Measurements from ENCODE around the gene OPN1SW.
A peak's percentile ranks its signal among the peaks of the same experiment; 100 is the strongest.

Gene OPN1SW

GRCh38 chr7:128783143-128783861 lies 7.7 kb upstream of the OPN1SW start:
- Histone ChIP-seq H3K4me1 (peaks cover 5% of the 10 kb centered on the region; the same call in 1 of the 2 replicates), H3K36me3 (no peaks in the 10 kb centered on the region), H3K27me3 (no peaks in the 10 kb centered on the region), H3K4me3 (ENCODE audit: low read depth, low read length) (peak overlapping the region; percentile 60), H3K9me3 (no peaks in the 10 kb centered on the region)
- DNase-seq = peak; percentile 91
- TF ChIP-seq CTCF (IDR thresholded peaks at IDR 0.05; ENCODE audit: low read depth, low read length) = no peak

GRCh38 chr7:128781851-128782250 lies 6.3 kb upstream of the OPN1SW start:
- Histone ChIP-seq H3K36me3 (no peaks in the 10 kb centered on the region), H3K4me1 (peaks cover 5% of the 10 kb centered on the region; the same call in 1 of the 2 replicates), H3K9me3 (0 out of 2 replicates have a peak, but pooled peaks cover under 1% of the 10 kb centered on the region), H3K27me3 (no peaks in the 10 kb centered on the region), H3K4me3 (ENCODE audit: low read depth, low read length) (no peak overlapping the region)
- no peak for TF ChIP-seq CTCF (IDR thresholded peaks at IDR 0.05; ENCODE audit: low read depth, low read length)
- no peak for DNase-seq

- no peaks in the 10 kb centered on the region for H3K36me3 ChIP-seq
- DNase-seq = no peak
- peaks cover 5% of the 10 kb centered on the region; the same call in 1 of the 2 replicates for H3K4me1 ChIP-seq
- no peaks in the 10 kb centered on the region for H3K27me3 ChIP-seq
- H3K4me3 ChIP-seq (ENCODE audit: low read depth, low read length) = no peak overlapping the region
- H3K9me3 ChIP-seq = 0 out of 2 replicates have a peak, but pooled peaks cover 2% of the 10 kb centered on the region
- TF ChIP-seq CTCF (IDR thresholded peaks at IDR 0.05; ENCODE audit: low read depth, low read length) = no peak
Observed at GRCh38 chr7:128781126-128781525, 5.5 kb upstream of the OPN1SW start.

GRCh38 chr7:128778946-128779345 lies 3.4 kb upstream of the OPN1SW start:
- no peak for DNase-seq
- H3K36me3 ChIP-seq = peaks cover 14% of the 10 kb centered on the region
- peaks cover 5% of the 10 kb centered on the region; the same call in 1 of the 2 replicates for H3K4me1 ChIP-seq
- 0 out of 2 replicates have a peak, but pooled peaks cover 2% of the 10 kb centered on the region for H3K9me3 ChIP-seq
- no peak overlapping the region for H3K4me3 ChIP-seq (ENCODE audit: low read depth, low read length)
- TF ChIP-seq CTCF (IDR thresholded peaks at IDR 0.05; ENCODE audit: low read depth, low read length) = no peak
- no peaks in the 10 kb centered on the region for H3K27me3 ChIP-seq

- Histone ChIP-seq H3K9me3 (0 out of 2 replicates have a peak, but pooled peaks cover 2% of the 10 kb centered on the region), H3K4me1 (no peaks in the 10 kb centered on the region), H3K36me3 (peaks cover 23% of the 10 kb centered on the region), H3K27me3 (no peaks in the 10 kb centered on the region), H3K4me3 (ENCODE audit: low read depth, low read length) (no peak overlapping the region)
- no peak for DNase-seq
- TF ChIP-seq CTCF (IDR thresholded peaks at IDR 0.05; ENCODE audit: low read depth, low read length) = no peak
Observed at GRCh38 chr7:128777156-128778123, 1.8 kb upstream of the OPN1SW start.
